HEK293T (cell line): ENCODE results near the gene SLC24A4.

Experiments used
- CTCF ChIA-PET: fragments of 350-600 bp; formaldehyde crosslinking; extraction: SDS; loops from one replicate; lab custom pipeline; 2021; ENCODE audit warnings: antibody characterized with exemption, inconsistent platforms; lab: Yijun Ruan, JAX
- POLR2A ChIA-PET: fragments of 350-600 bp; formaldehyde crosslinking; extraction: SDS; loops from one replicate; lab custom pipeline; 2020; ENCODE audit warnings: antibody characterized with exemption, inconsistent platforms; lab: Yijun Ruan, JAX
- DNase-seq: peaks from one replicate; pipeline ENCODE4 v3.0.0; 2012; ENCODE audit warnings: mixed read lengths; ENCODE audit errors: extremely low spot score
- ARNT ChIP-seq: fragments of 450-650 bp; IDR thresholded peaks from 2 replicates; pipeline ENCODE4 v1.6.1; 2017; ENCODE audit warnings: mild to moderate bottlenecking
- BHLHE40 ChIP-seq: fragments of 450-650 bp; IDR thresholded peaks from 2 replicates; pipeline ENCODE4 v1.6.1; 2016; ENCODE audit warnings: mild to moderate bottlenecking, moderate library complexity, borderline replicate concordance
- CTBP1 ChIP-seq: fragments of 450-650 bp; IDR thresholded peaks from 2 replicates; pipeline ENCODE4 v1.6.1; 2016; ENCODE audit warnings: borderline replicate concordance
- ELF4 ChIP-seq: fragments of 450-650 bp; IDR thresholded peaks from 2 replicates; pipeline ENCODE4 v1.6.1; 2017; ENCODE audit warnings: antibody characterized with exemption
- FOXA1 ChIP-seq: fragments of 450-650 bp; IDR thresholded peaks from 2 replicates; pipeline ENCODE4 v1.6.1; 2016; ENCODE audit warnings: mild to moderate bottlenecking
- FOXK2 ChIP-seq: fragments of 450-650 bp; IDR thresholded peaks from 2 replicates; pipeline ENCODE4 v1.6.1; 2016; ENCODE audit warnings: mild to moderate bottlenecking
- FOXM1 ChIP-seq: fragments of 450-650 bp; IDR thresholded peaks from 2 replicates; pipeline ENCODE4 v1.6.1; 2017; ENCODE audit warnings: mild to moderate bottlenecking, borderline replicate concordance
- HDGF ChIP-seq: fragments of 450-650 bp; IDR thresholded peaks from 2 replicates; pipeline ENCODE4 v1.6.1; 2017; ENCODE audit warnings: antibody characterized with exemption, borderline replicate concordance
- L3MBTL2 ChIP-seq: fragments of 450-650 bp; conservative IDR thresholded peaks from 2 replicates; pipeline ENCODE4 v1.6.1; 2016; ENCODE audit warnings: mild to moderate bottlenecking
- LEF1 ChIP-seq: fragments of 450-650 bp; IDR thresholded peaks from 2 replicates; pipeline ENCODE4 v1.6.1; 2017; ENCODE audit warnings: mild to moderate bottlenecking, borderline replicate concordance
- NFRKB ChIP-seq: fragments of 450-650 bp; IDR thresholded peaks from 2 replicates; pipeline ENCODE4 v1.6.1; 2016; ENCODE audit warnings: mild to moderate bottlenecking, moderate library complexity
- SP1 ChIP-seq: fragments of 450-650 bp; IDR thresholded peaks from 2 replicates; pipeline ENCODE4 v1.6.1; 2017
- SUZ12 ChIP-seq: fragments of 450-650 bp; IDR thresholded peaks from 2 replicates; pipeline ENCODE4 v1.6.1; 2016; ENCODE audit warnings: mild to moderate bottlenecking
- TARDBP ChIP-seq: fragments of 450-650 bp; IDR thresholded peaks from 2 replicates; pipeline ENCODE4 v1.6.1; 2016
- ZNF384 ChIP-seq: fragments of 450-650 bp; IDR thresholded peaks from 2 replicates; pipeline ENCODE4 v1.6.1; 2016
- TF ChIP-seq, protein P1 (sequence below): fragments of 450-650 bp; IDR thresholded peaks from 2 replicates; pipeline ENCODE4 v1.6.1; 2016

The SLC24A4 gene

DNA sequence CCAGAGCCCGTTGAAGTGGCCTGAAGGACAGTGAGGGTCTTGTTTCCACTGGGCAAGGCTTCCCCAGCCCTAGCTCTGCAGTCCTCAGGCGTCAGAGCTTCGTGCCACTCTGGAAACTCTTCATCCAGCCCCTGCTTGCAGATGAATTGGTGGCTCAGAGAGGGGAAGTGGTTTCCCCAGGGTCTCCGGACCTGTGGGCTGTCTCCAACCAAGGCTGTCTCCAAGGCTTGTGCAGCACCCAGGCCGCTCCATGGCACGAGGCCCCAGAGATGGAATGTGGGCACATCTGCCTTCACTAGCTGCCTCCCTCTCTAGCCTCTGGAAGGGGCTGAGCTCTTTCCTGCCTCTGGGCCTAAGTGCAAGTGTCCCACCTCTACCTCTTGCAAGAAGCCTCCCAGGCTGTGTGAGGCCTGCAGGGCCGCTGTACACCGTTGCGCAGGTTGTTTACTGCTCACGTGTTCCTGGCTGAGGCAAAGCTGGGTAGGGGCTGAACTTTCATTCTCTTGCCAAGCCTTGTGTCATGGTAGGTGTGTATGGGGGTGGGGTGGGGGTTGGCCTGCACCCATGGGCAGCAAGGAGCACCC is 201.7 kb downstream of the SLC24A4 start:
- CTCF ChIA-PET = no interaction called here
- TF ChIP-seq NFRKB (no peak), ZNF384 (no peak), SUZ12 (no peak), FOXA1 (no peak), BHLHE40 (no peak)
- POLR2A ChIA-PET = no interaction called here

DNA sequence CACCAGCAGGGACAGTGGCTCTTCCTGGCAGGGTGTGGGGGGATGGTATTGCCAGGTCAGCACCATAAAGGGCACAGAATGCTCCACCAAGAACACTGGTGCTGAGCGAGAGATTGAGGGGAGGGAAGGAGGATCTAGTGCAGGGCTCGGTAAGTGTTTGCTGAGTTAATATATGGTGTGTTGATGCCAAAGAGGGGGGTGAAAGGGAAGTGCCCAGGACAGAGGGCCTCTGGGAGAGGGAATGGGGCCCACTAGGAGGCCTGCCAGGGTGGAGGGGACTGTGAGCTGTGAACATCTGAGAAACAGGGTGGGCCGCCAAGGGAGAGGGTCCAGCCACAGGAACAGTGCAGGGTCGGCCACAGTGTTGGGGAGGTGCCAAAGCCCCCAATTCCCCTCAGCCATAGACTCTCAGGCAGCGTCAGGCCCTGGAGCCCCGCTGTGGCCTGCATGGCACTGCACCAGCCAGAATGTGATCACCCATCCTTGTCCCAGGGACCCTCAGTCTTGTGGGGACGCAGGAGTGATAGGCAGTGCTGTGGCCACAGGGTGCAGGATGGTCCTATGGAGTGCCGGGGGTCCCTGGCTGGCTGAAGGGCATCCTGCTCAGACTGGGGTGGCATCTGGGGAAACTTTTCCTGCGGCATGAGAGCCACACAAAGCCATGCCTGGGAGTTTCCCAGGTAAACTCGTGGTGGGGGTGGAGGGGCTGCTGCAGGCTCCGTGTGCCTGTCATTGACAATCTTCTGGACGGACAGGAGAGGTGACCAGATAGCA is 202.5 kb downstream of the SLC24A4 start:
- ChIA-PET POLR2A (no interaction called here), CTCF (no interaction called here)
- DNase-seq = no peak
- TF ChIP-seq NFRKB = no peak
- no peak for TF ChIP-seq ZNF384
- TF ChIP-seq FOXM1 = no peak
- no peak for TF ChIP-seq L3MBTL2
- no peak for TF ChIP-seq SP1
- TF ChIP-seq FOXA1 = no peak
- no peak for TF ChIP-seq BHLHE40
- TF ChIP-seq TARDBP = no peak
- TF ChIP-seq ARNT = no peak
- TF ChIP-seq ELF4 = no peak
- TF ChIP-seq, protein P1, sequence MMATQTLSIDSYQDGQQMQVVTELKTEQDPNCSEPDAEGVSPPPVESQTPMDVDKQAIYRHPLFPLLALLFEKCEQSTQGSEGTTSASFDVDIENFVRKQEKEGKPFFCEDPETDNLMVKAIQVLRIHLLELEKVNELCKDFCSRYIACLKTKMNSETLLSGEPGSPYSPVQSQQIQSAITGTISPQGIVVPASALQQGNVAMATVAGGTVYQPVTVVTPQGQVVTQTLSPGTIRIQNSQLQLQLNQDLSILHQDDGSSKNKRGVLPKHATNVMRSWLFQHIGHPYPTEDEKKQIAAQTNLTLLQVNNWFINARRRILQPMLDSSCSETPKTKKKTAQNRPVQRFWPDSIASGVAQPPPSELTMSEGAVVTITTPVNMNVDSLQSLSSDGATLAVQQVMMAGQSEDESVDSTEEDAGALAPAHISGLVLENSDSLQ = no peak
- no peak for TF ChIP-seq LEF1
- no peak for TF ChIP-seq CTBP1

More for the DNA sequence above, 201.7 kb downstream of the SLC24A4 start:
- no peak for DNase-seq

DNA sequence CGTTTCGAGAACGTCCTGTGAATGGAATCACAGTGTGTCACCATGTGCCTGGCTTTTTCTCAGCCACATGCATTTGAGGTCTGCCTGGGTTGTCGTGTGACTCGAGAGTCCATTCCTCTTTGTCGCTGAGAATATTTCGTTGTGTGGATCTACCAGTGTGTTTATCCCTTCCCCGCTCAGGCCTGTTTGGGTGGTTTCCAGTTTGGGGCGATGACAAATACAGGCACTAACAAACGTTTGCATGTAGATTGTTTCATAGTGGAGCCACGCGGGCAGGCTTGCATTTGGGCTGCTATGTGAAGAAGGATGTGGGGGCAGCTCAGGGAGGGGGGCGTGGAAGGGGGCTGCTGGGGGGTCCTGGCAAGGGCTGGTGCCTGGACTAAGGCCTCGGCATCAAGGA is 204.8 kb downstream of the SLC24A4 start:
- DNase-seq = no peak
- ChIA-PET POLR2A (no interaction called here), CTCF (no interaction called here)
- TF ChIP-seq TARDBP (no peak), SP1 (no peak), NFRKB (no peak), ELF4 (no peak), FOXA1 (no peak), LEF1 (no peak), BHLHE40 (no peak), ZNF384 (no peak)

DNA sequence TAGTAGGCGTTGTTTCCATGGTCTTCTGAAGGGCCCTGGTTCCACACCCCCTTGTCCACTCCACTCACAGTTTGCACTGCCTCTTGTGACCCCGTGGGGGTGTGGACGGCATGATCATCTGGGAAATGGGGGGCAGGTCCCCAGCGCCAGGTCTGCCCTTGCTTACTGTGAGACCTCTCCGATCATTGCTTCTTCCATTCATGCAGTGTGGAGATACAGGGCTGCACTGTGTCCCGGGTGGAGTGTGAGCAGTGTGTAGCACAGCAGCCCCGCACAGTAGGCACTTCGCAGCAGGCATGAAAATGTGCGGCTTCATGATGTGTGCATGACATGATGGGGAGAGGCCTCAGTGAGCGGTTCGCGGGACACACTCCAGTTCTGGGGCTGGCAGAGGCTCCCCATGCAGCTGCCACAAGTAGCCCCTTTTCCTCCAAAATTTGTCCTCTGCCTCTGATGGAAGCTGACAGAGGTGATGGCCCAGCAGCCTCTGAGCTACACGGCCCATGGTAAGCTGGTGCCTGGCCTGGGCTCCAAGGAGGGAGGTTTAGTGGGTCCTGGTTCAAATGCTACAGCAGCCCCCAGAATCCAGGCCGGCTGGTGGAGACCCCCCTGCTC is 205.6 kb downstream of the SLC24A4 start:
- POLR2A ChIA-PET = no interaction called here
- DNase-seq = no peak
- CTCF ChIA-PET = no interaction called here
- TF ChIP-seq L3MBTL2 (no peak), ARNT (no peak), SP1 (no peak), TARDBP (no peak), SUZ12 (no peak), BHLHE40 (no peak), HDGF (no peak), ZNF384 (no peak), CTBP1 (no peak), ELF4 (no peak)
- TF ChIP-seq, protein P1 = no peak

DNA sequence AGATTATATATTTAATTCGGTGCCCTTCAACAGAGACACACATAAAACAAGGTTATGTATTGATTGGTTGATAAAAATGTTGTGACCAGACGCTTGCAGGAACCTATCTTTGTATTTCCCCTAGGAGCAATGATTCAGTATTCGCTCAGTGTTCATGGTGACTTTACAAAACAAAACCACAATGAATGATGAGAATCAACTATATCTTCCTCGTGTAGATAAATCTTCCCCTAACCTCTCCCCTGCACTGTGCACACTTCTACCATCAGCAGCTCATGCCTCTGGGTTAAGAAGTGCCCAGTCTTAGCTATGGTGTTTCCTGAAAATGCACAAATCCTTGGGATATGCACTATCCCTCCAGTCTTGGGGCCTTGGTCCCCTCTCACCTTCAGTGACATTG is 206.9 kb downstream of the SLC24A4 start:
- no peak for DNase-seq
- ChIA-PET POLR2A (no interaction called here), CTCF (no interaction called here)
- TF ChIP-seq SP1 (no peak), TARDBP (no peak), BHLHE40 (no peak), LEF1 (no peak), FOXK2 (no peak), L3MBTL2 (no peak), CTBP1 (no peak), SUZ12 (no peak), HDGF (no peak), NFRKB (no peak), FOXA1 (no peak)

DNA sequence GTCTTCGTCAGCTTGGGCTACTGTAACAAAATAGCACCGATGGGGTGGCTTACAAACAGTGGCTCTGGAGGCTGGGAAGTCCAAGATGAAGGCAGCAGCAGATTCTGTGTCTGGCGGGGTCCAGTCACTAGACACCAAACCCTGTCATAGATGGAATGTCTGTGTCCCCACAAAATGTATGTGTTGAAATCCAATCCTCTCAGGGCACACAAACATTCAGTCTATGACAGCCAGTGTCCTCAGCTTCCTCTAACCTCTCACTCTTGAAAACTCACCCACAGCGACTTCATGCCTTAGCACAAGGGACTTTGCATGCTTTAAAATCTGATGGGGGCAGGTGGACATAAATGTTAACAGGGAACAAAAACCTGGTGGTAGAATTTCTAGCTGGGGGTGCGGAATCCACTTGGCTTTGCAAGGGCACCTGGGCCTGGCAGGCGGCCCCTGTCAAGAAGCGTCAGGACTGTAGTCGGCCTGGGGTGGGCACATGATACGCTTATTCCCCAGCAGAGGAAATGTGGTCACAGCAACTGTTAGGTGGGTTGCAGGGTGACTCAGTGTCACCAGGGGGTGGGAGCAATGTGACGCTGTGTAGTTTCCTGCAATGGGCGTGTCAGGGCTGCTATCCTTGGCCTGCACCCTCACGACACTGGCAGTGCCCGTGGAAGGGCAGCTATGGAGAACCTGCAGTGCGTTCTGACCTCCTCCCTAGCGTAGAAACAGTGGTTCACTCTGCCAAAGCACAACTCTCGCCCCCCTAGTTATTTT is 208.3 kb downstream of the SLC24A4 start:
- DNase-seq = no peak
- ChIA-PET POLR2A (no interaction called here), CTCF (no interaction called here)
- no peak for TF ChIP-seq ARNT
- no peak for TF ChIP-seq LEF1
- TF ChIP-seq HDGF = no peak
- TF ChIP-seq L3MBTL2 = no peak
- TF ChIP-seq SUZ12 = no peak
- TF ChIP-seq FOXK2 = no peak
- TF ChIP-seq, protein P1 = no peak
- no peak for TF ChIP-seq BHLHE40
- no peak for TF ChIP-seq TARDBP
- TF ChIP-seq NFRKB = no peak
- no peak for TF ChIP-seq SP1
- TF ChIP-seq FOXA1 = no peak
- TF ChIP-seq FOXM1 = no peak
- no peak for TF ChIP-seq ELF4
